PC-9 (cell line): ENCODE measurements around the gene GTF2H3.
"Not testable (repeated sequence)": the region's sequence is repeated elsewhere in the genome, so short reads cannot be mapped to it uniquely, and the experiment has no call there.

Experiments used
- EZH2 ChIP-seq: fragments of 200-600 bp; sonication (generic); IDR thresholded peaks from 2 replicates; pipeline ENCODE4 v1.8.0; 2017; ENCODE audit warnings: antibody characterized with exemption, low read depth
- TF ChIP-seq, protein P1 (sequence below): fragments of 200-600 bp; sonication (generic); conservative IDR thresholded peaks from 2 replicates; pipeline ENCODE4 v1.6.1; 2017; ENCODE audit warnings: mixed run types, antibody characterized with exemption, mild to moderate bottlenecking, moderate library complexity

DNA sequence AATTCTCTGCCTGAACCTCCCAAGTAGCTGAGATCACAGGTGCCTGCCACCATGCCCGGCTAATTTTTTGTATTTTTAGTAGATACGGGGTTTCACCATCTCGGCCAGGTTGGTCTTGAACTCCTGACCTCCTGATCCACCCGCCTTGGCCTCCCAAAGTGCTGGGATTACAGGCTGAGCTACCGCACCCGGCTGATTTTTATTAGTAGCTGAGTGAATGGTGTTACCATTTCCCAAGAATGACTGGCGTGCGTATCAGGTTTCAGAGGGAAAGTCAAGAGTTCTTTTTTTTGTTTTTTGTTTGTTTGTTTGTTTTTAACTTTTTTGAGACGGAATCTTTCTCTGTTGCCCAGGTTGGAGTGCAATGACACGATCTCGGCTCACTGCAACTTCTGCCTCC is 30.1 kb upstream of the GTF2H3 start:
- TF ChIP-seq, protein P1, sequence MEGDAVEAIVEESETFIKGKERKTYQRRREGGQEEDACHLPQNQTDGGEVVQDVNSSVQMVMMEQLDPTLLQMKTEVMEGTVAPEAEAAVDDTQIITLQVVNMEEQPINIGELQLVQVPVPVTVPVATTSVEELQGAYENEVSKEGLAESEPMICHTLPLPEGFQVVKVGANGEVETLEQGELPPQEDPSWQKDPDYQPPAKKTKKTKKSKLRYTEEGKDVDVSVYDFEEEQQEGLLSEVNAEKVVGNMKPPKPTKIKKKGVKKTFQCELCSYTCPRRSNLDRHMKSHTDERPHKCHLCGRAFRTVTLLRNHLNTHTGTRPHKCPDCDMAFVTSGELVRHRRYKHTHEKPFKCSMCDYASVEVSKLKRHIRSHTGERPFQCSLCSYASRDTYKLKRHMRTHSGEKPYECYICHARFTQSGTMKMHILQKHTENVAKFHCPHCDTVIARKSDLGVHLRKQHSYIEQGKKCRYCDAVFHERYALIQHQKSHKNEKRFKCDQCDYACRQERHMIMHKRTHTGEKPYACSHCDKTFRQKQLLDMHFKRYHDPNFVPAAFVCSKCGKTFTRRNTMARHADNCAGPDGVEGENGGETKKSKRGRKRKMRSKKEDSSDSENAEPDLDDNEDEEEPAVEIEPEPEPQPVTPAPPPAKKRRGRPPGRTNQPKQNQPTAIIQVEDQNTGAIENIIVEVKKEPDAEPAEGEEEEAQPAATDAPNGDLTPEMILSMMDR, result not testable (repeated sequence)
- not testable (repeated sequence) for TF ChIP-seq EZH2
